ENCODE data around the gene CD8A.

The CD8A gene

DNA sequence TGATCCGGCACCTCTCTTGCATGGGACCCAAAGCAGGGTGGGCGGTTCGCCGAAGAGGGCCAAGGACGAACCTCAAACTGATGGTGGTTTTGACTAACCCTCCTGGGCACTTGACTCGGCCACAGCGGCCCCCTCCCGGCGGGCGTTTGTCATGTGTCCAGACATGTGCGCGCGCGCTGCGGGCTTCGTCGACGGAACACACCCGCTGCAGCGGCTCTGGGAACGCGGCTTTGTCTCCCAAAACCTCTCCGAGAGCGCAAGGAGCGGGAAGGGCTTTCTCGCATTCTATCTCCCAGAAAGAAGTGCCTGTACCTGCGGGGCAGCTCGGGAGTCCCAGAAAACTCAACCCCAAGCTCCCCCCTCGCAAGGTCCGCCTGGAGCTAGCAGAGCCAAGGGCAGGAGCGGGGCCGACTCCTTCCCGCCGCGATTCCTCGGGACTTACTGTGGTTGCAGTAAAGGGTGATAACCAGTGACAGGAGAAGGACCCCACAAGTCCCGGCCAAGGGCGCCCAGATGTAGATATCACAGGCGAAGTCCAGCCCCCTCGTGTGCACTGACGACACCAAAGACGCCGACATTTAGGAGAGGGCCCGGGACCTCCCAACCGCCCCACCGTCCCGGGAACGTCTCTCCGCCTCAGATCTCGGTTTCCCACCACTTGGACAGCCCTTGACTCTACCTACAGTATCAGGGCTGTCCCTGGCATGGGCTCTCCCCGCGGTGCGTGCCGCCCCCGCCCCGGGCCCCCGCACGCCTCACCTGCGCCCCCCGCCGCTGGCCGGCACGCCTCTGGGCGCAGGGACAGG lies 1.6 kb downstream of the CD8A start:
- H3K4me3 ChIP-seq (ENCODE audit: low read length) = no peak overlapping the region

DNA sequence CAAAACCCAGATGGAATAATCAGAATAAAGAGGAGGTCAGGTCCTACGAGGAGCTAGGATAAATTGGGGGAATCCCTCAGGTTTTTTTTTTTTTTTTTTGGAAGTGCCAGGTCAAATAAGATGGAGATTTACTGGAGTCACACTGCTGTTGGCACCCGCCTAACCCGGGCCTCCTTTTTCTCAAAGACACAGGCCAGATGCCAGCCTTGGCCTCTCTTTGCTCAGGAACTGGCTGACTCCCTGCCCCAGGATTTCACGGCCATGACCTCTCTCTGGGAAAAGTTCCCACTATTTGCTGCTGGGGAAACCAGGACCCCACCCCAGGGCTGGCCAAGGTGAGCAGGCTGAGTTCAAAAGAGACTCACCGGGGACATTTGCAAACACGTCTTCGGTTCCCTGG lies 2.5 kb downstream of the CD8A start:
- Histone ChIP-seq H3K36me3 (replicated peaks; ENCODE audit: low read depth, low read length) (no peaks in the 10 kb centered on the region), H3K27me3 (ENCODE audit: low read depth, low read length) (peaks cover 6% of the 10 kb centered on the region), H3K9me3 (ENCODE audit: insufficient read depth, low read length) (no peaks in the 10 kb centered on the region), H3K79me2 (ENCODE audit: low read length) (no peaks in the 10 kb centered on the region), H3K4me1 (ENCODE audit: low read length) (peaks cover 18% of the 10 kb centered on the region), H3K9ac (ENCODE audit: low read length) (no peak overlapping the region), H3K27ac (ENCODE audit: low read length) (no peak overlapping the region), H4K20me1 (ENCODE audit: insufficient read depth, low read length) (peaks cover 6% of the 10 kb centered on the region; the same call in 1 of the 2 replicates), H2AFZ (ENCODE audit: low read depth, low read length) (no peak overlapping the region), H3K4me2 (ENCODE audit: low read length) (no peak overlapping the region), H3K4me3 (ENCODE audit: low read length) (no peak overlapping the region)
- no peak for TF ChIP-seq EZH2phosphoT487 (IDR thresholded peaks at IDR 0.05; ENCODE audit: low read depth)
- TF ChIP-seq, protein P1, sequence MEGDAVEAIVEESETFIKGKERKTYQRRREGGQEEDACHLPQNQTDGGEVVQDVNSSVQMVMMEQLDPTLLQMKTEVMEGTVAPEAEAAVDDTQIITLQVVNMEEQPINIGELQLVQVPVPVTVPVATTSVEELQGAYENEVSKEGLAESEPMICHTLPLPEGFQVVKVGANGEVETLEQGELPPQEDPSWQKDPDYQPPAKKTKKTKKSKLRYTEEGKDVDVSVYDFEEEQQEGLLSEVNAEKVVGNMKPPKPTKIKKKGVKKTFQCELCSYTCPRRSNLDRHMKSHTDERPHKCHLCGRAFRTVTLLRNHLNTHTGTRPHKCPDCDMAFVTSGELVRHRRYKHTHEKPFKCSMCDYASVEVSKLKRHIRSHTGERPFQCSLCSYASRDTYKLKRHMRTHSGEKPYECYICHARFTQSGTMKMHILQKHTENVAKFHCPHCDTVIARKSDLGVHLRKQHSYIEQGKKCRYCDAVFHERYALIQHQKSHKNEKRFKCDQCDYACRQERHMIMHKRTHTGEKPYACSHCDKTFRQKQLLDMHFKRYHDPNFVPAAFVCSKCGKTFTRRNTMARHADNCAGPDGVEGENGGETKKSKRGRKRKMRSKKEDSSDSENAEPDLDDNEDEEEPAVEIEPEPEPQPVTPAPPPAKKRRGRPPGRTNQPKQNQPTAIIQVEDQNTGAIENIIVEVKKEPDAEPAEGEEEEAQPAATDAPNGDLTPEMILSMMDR (IDR thresholded peaks at IDR 0.05; ENCODE audit: low read depth, low read length) = no peak

More for the DNA sequence above, 1.6 kb downstream of the CD8A start:
- peaks cover 6% of the 10 kb centered on the region for H3K27me3 ChIP-seq (ENCODE audit: low read depth, low read length)
- H3K27ac ChIP-seq (ENCODE audit: low read length) = no peak overlapping the region
- H4K20me1 ChIP-seq (ENCODE audit: insufficient read depth, low read length) = no peaks in the 10 kb centered on the region
- H3K79me2 ChIP-seq (ENCODE audit: low read length) = no peaks in the 10 kb centered on the region
- H3K9ac ChIP-seq (ENCODE audit: low read length) = no peak overlapping the region
- no peaks in the 10 kb centered on the region for H3K36me3 ChIP-seq (replicated peaks; ENCODE audit: low read depth, low read length)
- H2AFZ ChIP-seq (ENCODE audit: low read depth, low read length) = no peak overlapping the region
- H3K9me3 ChIP-seq (ENCODE audit: insufficient read depth, low read length) = no peaks in the 10 kb centered on the region
- peaks cover 9% of the 10 kb centered on the region for H3K4me1 ChIP-seq (ENCODE audit: low read length)
- TF ChIP-seq, protein P1 (IDR thresholded peaks at IDR 0.05; ENCODE audit: low read depth, low read length) = no peak
- no peak for TF ChIP-seq EZH2phosphoT487 (IDR thresholded peaks at IDR 0.05; ENCODE audit: low read depth)
- H3K4me2 ChIP-seq (ENCODE audit: low read length) = no peak overlapping the region

DNA sequence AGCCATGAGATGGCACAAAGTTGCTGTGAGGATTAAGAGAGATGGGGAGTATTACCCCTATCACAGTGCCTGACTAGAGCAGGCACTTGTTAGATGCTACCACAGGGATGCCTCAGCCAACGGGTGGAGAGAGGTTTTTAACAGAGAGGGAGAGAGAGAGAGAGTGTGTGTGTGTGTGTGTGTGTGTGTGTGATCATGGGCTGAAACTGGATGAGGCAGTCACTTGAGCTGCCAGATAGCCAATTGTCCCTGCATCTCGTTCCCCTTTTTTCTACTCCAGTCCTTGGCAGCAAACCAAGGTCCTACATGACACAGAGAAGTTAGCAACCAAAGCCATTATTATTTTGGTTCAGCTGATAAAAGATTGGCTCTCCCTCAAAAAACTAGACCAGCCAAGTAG lies 3.0 kb downstream of the CD8A start:
- H3K27ac ChIP-seq (ENCODE audit: low read length) = no peak overlapping the region
- H3K4me3 ChIP-seq (ENCODE audit: low read length) = no peak overlapping the region
- peaks cover 6% of the 10 kb centered on the region for H3K27me3 ChIP-seq (ENCODE audit: low read depth, low read length)
- peaks cover 22% of the 10 kb centered on the region for H3K4me1 ChIP-seq (ENCODE audit: low read length)
- H4K20me1 ChIP-seq (ENCODE audit: insufficient read depth, low read length) = peaks cover 6% of the 10 kb centered on the region; the same call in 1 of the 2 replicates
- TF ChIP-seq, protein P1 (IDR thresholded peaks at IDR 0.05; ENCODE audit: low read depth, low read length) = no peak
- no peak for TF ChIP-seq EZH2phosphoT487 (IDR thresholded peaks at IDR 0.05; ENCODE audit: low read depth)
- H3K4me2 ChIP-seq (ENCODE audit: low read length) = no peak overlapping the region
- no peak overlapping the region for H3K9ac ChIP-seq (ENCODE audit: low read length)
- H3K36me3 ChIP-seq (replicated peaks; ENCODE audit: low read depth, low read length) = no peaks in the 10 kb centered on the region
- H2AFZ ChIP-seq (ENCODE audit: low read depth, low read length) = no peak overlapping the region
- H3K79me2 ChIP-seq (ENCODE audit: low read length) = no peaks in the 10 kb centered on the region
- no peaks in the 10 kb centered on the region for H3K9me3 ChIP-seq (ENCODE audit: insufficient read depth, low read length)

DNA sequence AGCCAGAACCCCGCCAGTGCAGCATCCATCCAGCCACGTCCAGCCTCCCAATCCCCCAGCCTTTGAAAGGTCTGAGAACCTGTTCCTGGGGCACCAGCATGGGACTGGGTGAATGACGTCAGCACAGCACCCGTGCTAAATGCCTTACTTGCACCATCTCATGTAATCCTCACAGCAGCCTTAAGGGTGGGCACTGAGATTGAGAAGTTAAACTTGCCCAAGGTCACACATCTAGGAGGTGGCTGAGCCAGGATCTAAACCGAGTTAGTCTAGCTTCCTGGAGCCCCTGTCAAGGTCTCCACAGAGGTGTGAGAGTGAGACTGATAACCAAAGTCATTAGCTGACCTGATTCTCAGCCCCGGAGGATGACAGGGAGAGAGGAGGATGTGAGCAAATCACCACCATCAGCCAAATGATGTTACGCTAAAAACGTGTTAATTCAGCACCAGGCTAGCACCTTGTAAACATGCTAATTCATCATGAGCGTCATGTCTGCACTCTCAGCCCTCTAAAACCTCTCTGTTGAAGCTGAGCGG lies 4.6 kb downstream of the CD8A start:
- no peaks in the 10 kb centered on the region for H3K36me3 ChIP-seq (replicated peaks; ENCODE audit: low read depth, low read length)
- H3K79me2 ChIP-seq (ENCODE audit: low read length) = no peaks in the 10 kb centered on the region
- H3K9ac ChIP-seq (ENCODE audit: low read length) = no peak overlapping the region
- H3K4me3 ChIP-seq (ENCODE audit: low read length) = no peak overlapping the region
- H2AFZ ChIP-seq (ENCODE audit: low read depth, low read length) = no peak overlapping the region
- peaks cover 14% of the 10 kb centered on the region; the same call in 1 of the 2 replicates for H4K20me1 ChIP-seq (ENCODE audit: insufficient read depth, low read length)
- H3K27me3 ChIP-seq (ENCODE audit: low read depth, low read length) = peaks cover 6% of the 10 kb centered on the region
- H3K4me1 ChIP-seq (ENCODE audit: low read length) = peaks cover 38% of the 10 kb centered on the region
- TF ChIP-seq, protein P1 (IDR thresholded peaks at IDR 0.05; ENCODE audit: low read depth, low read length) = no peak
- TF ChIP-seq EZH2phosphoT487 (IDR thresholded peaks at IDR 0.05; ENCODE audit: low read depth) = no peak
- H3K9me3 ChIP-seq (ENCODE audit: insufficient read depth, low read length) = no peaks in the 10 kb centered on the region
- H3K27ac ChIP-seq (ENCODE audit: low read length) = no peak overlapping the region
- no peak overlapping the region for H3K4me2 ChIP-seq (ENCODE audit: low read length)
